ENCODE results near the gene PRKG1.
A peak's percentile ranks its signal among the peaks of the same experiment; 100 is the strongest.

The PRKG1 gene

GRCh38 chr10:51877636-51878035, 803.3 kb downstream of the PRKG1 start:
- H3K4me3 ChIP-seq (ENCODE audit: low read length) = no peak overlapping the region
- H3K27me3 ChIP-seq (replicated peaks; ENCODE audit: control insufficient read depth, insufficient read depth, low read length) = no peaks in the 10 kb centered on the region
- peaks cover 11% of the 10 kb centered on the region for H3K9me3 ChIP-seq (ENCODE audit: control insufficient read depth, low read length)
- no peak overlapping the region for H3K9ac ChIP-seq (ENCODE audit: low read length)
- no peak for DNase-seq (ENCODE audit: low read depth)
- peaks cover 46% of the 10 kb centered on the region for H3K4me1 ChIP-seq (ENCODE audit: control insufficient read depth, insufficient read depth, low read length)
- no peaks in the 10 kb centered on the region for H3K36me3 ChIP-seq (ENCODE audit: control insufficient read depth, insufficient read depth, low read length, severe bottlenecking)

- Histone ChIP-seq H3K27me3 (replicated peaks; ENCODE audit: control insufficient read depth, insufficient read depth, low read length) (no peaks in the 10 kb centered on the region), H3K4me3 (ENCODE audit: low read length) (peak overlapping the region; percentile 68), H3K9me3 (ENCODE audit: control insufficient read depth, low read length) (peaks cover 11% of the 10 kb centered on the region), H3K9ac (ENCODE audit: low read length) (peak overlapping the region; percentile 68), H3K36me3 (ENCODE audit: control insufficient read depth, insufficient read depth, low read length, severe bottlenecking) (no peaks in the 10 kb centered on the region), H3K4me1 (ENCODE audit: control insufficient read depth, insufficient read depth, low read length) (peaks cover 46% of the 10 kb centered on the region)
- no peak for DNase-seq (ENCODE audit: low read depth)
Measured at GRCh38 chr10:51878695-51879094, 804.4 kb downstream of the PRKG1 start.

- Histone ChIP-seq H3K9me3 (ENCODE audit: control insufficient read depth, low read length) (peaks cover 11% of the 10 kb centered on the region), H3K27me3 (replicated peaks; ENCODE audit: control insufficient read depth, insufficient read depth, low read length) (no peaks in the 10 kb centered on the region), H3K36me3 (ENCODE audit: control insufficient read depth, insufficient read depth, low read length, severe bottlenecking) (no peaks in the 10 kb centered on the region), H3K4me3 (ENCODE audit: low read length) (peak overlapping the region; percentile 68), H3K9ac (ENCODE audit: low read length) (peak overlapping the region; percentile 68), H3K4me1 (ENCODE audit: control insufficient read depth, insufficient read depth, low read length) (peaks cover 46% of the 10 kb centered on the region)
- DNase-seq (ENCODE audit: low read depth) = peak; percentile 98
Measured at GRCh38 chr10:51879238-51879637, 805.0 kb downstream of the PRKG1 start.

GRCh38 chr10:51881213-51881612, 806.9 kb downstream of the PRKG1 start:
- Histone ChIP-seq H3K36me3 (ENCODE audit: control insufficient read depth, insufficient read depth, low read length, severe bottlenecking) (no peaks in the 10 kb centered on the region), H3K4me3 (ENCODE audit: low read length) (no peak overlapping the region), H3K4me1 (ENCODE audit: control insufficient read depth, insufficient read depth, low read length) (peaks cover 44% of the 10 kb centered on the region), H3K9me3 (ENCODE audit: control insufficient read depth, low read length) (peaks cover 11% of the 10 kb centered on the region), H3K27me3 (replicated peaks; ENCODE audit: control insufficient read depth, insufficient read depth, low read length) (no peaks in the 10 kb centered on the region), H3K9ac (ENCODE audit: low read length) (no peak overlapping the region)
- no peak for DNase-seq (ENCODE audit: low read depth)

- Histone ChIP-seq H3K27me3 (replicated peaks; ENCODE audit: control insufficient read depth, insufficient read depth, low read length) (no peaks in the 10 kb centered on the region), H3K36me3 (ENCODE audit: control insufficient read depth, insufficient read depth, low read length, severe bottlenecking) (no peaks in the 10 kb centered on the region), H3K9me3 (ENCODE audit: control insufficient read depth, low read length) (peaks cover 5% of the 10 kb centered on the region), H3K4me1 (ENCODE audit: control insufficient read depth, insufficient read depth, low read length) (peaks cover 19% of the 10 kb centered on the region), H3K9ac (ENCODE audit: low read length) (no peak overlapping the region), H3K4me3 (ENCODE audit: low read length) (peak overlapping the region; percentile 50)
- peak; percentile 77 for DNase-seq (ENCODE audit: low read depth)
Measured at GRCh38 chr10:51886438-51887068, 812.3 kb downstream of the PRKG1 start.

GRCh38 chr10:51888263-51888662, 814.0 kb downstream of the PRKG1 start:
- Histone ChIP-seq H3K9me3 (ENCODE audit: control insufficient read depth, low read length) (no peaks in the 10 kb centered on the region), H3K9ac (ENCODE audit: low read length) (no peak overlapping the region), H3K27me3 (replicated peaks; ENCODE audit: control insufficient read depth, insufficient read depth, low read length) (no peaks in the 10 kb centered on the region), H3K4me3 (ENCODE audit: low read length) (no peak overlapping the region), H3K36me3 (ENCODE audit: control insufficient read depth, insufficient read depth, low read length, severe bottlenecking) (no peaks in the 10 kb centered on the region), H3K4me1 (ENCODE audit: control insufficient read depth, insufficient read depth, low read length) (peaks cover 21% of the 10 kb centered on the region)
- DNase-seq (ENCODE audit: low read depth) = no peak

GRCh38 chr10:51892313-51892712, 818.0 kb downstream of the PRKG1 start:
- Histone ChIP-seq H3K27me3 (replicated peaks; ENCODE audit: control insufficient read depth, insufficient read depth, low read length) (no peaks in the 10 kb centered on the region), H3K9me3 (ENCODE audit: control insufficient read depth, low read length) (no peaks in the 10 kb centered on the region), H3K4me1 (ENCODE audit: control insufficient read depth, insufficient read depth, low read length) (peaks cover 44% of the 10 kb centered on the region), H3K36me3 (ENCODE audit: control insufficient read depth, insufficient read depth, low read length, severe bottlenecking) (no peaks in the 10 kb centered on the region), H3K4me3 (ENCODE audit: low read length) (no peak overlapping the region), H3K9ac (ENCODE audit: low read length) (no peak overlapping the region)
- DNase-seq (ENCODE audit: low read depth) = no peak

GRCh38 chr10:51892965-51893658, 818.8 kb downstream of the PRKG1 start:
- no peak overlapping the region for H3K9ac ChIP-seq (ENCODE audit: low read length)
- DNase-seq (ENCODE audit: low read depth) = peak; percentile 77
- no peaks in the 10 kb centered on the region for H3K36me3 ChIP-seq (ENCODE audit: control insufficient read depth, insufficient read depth, low read length, severe bottlenecking)
- no peak overlapping the region for H3K4me3 ChIP-seq (ENCODE audit: low read length)
- peaks cover 52% of the 10 kb centered on the region for H3K4me1 ChIP-seq (ENCODE audit: control insufficient read depth, insufficient read depth, low read length)
- H3K27me3 ChIP-seq (replicated peaks; ENCODE audit: control insufficient read depth, insufficient read depth, low read length) = no peaks in the 10 kb centered on the region
- H3K9me3 ChIP-seq (ENCODE audit: control insufficient read depth, low read length) = no peaks in the 10 kb centered on the region

- Histone ChIP-seq H3K4me1 (ENCODE audit: control insufficient read depth, insufficient read depth, low read length) (peaks cover 46% of the 10 kb centered on the region), H3K27me3 (replicated peaks; ENCODE audit: control insufficient read depth, insufficient read depth, low read length) (no peaks in the 10 kb centered on the region), H3K9ac (ENCODE audit: low read length) (peak overlapping the region; percentile 60), H3K4me3 (ENCODE audit: low read length) (peak overlapping the region; percentile 42), H3K9me3 (ENCODE audit: control insufficient read depth, low read length) (no peaks in the 10 kb centered on the region), H3K36me3 (ENCODE audit: control insufficient read depth, insufficient read depth, low read length, severe bottlenecking) (no peaks in the 10 kb centered on the region)
- peak; percentile 80 for DNase-seq (ENCODE audit: low read depth)
Measured at GRCh38 chr10:51894771-51895578, 820.7 kb downstream of the PRKG1 start.

GRCh38 chr10:51896849-51897248, 822.6 kb downstream of the PRKG1 start:
- no peaks in the 10 kb centered on the region for H3K9me3 ChIP-seq (ENCODE audit: control insufficient read depth, low read length)
- peaks cover 46% of the 10 kb centered on the region for H3K4me1 ChIP-seq (ENCODE audit: control insufficient read depth, insufficient read depth, low read length)
- H3K9ac ChIP-seq (ENCODE audit: low read length) = peak overlapping the region; percentile 60
- H3K27me3 ChIP-seq (replicated peaks; ENCODE audit: control insufficient read depth, insufficient read depth, low read length) = no peaks in the 10 kb centered on the region
- peak; percentile 90 for DNase-seq (ENCODE audit: low read depth)
- H3K36me3 ChIP-seq (ENCODE audit: control insufficient read depth, insufficient read depth, low read length, severe bottlenecking) = no peaks in the 10 kb centered on the region
- peak overlapping the region; percentile 41 for H3K4me3 ChIP-seq (ENCODE audit: low read length)

GRCh38 chr10:51897560-51897959, 823.3 kb downstream of the PRKG1 start:
- Histone ChIP-seq H3K9me3 (ENCODE audit: control insufficient read depth, low read length) (no peaks in the 10 kb centered on the region), H3K9ac (ENCODE audit: low read length) (peak overlapping the region; percentile 1), H3K4me1 (ENCODE audit: control insufficient read depth, insufficient read depth, low read length) (peaks cover 46% of the 10 kb centered on the region), H3K36me3 (ENCODE audit: control insufficient read depth, insufficient read depth, low read length, severe bottlenecking) (no peaks in the 10 kb centered on the region), H3K4me3 (ENCODE audit: low read length) (no peak overlapping the region), H3K27me3 (replicated peaks; ENCODE audit: control insufficient read depth, insufficient read depth, low read length) (no peaks in the 10 kb centered on the region)
- DNase-seq (ENCODE audit: low read depth) = no peak

Measured in adipocyte (in vitro differentiated cells).